Thyroid gland (tissue), 4 donors: ENCODE results near the gene ADGRG6. TPM values are rescaled to one million over a fixed set of nuclear protein-coding genes. Genes with fewer than 3 reads are reported as not detected.

ENCODE experiments used
- DNase-seq, 2 donors: peaks; one replicate each; pipeline ENCODE4 v3.0.0-alpha.2; 2019
- H3K27ac ChIP-seq, 3 donors: fragments of 200-600 bp; sonication (generic); 1 replicate in 2 of 3; 2 replicates in 1 of 3; pipeline ENCODE4 v1.5.1; 2016 to 2019; ENCODE audit warnings: mild to moderate bottlenecking in 1 of 3, moderate library complexity in 1 of 3
- H3K27me3 ChIP-seq: fragments of 200-600 bp; sonication (generic); one replicate; pipeline ENCODE4 v1.5.1; 2019
- H3K36me3 ChIP-seq, 2 donors: fragments of 200-600 bp; sonication (generic); one replicate each; pipeline ENCODE4 v1.5.1; 2016 to 2019
- H3K4me1 ChIP-seq, 2 donors: fragments of 200-600 bp; sonication (generic); one replicate each; pipeline ENCODE4 v1.5.1; 2017 to 2019
- H3K4me3 ChIP-seq, 3 donors: fragments of 200-600 bp; sonication (generic); replicated peaks in 1 of 3; 1 replicate in 2 of 3; 2 replicates in 1 of 3; pipeline ENCODE4 v1.5.1; 2016; ENCODE audit warnings: mild to moderate bottlenecking in 1 of 3
- H3K9me3 ChIP-seq: fragments of 200-600 bp; sonication (generic); one replicate; pipeline ENCODE4 v1.5.1; 2017
- CTCF ChIP-seq, 6 experiments: fragments of 200-600 bp in 3 of 6; fragments of 450-650 bp in 3 of 6; sonication (generic) in 3 of 6; IDR thresholded peaks; one replicate each; pipeline ENCODE4 v1.5.1; 2016 to 2019; ENCODE audit warnings: antibody characterized with exemption in 6 of 6, mild to moderate bottlenecking in 2 of 6, inconsistent platforms in 1 of 6, moderate library complexity in 1 of 6
- POLR2A ChIP-seq, 2 donors: fragments of 450-650 bp; IDR thresholded peaks; one replicate each; pipeline ENCODE4 v1.6.1; 2017; ENCODE audit warnings: antibody characterized with exemption in 2 of 2, mild to moderate bottlenecking in 2 of 2, moderate library complexity in 1 of 2
- WGBS, 2 donors: methylation state at CpG; one replicate each; pipeline ENCODE4 v1.1.5; 2017; 5-methylcytosine and 5-hydroxymethylcytosine counted together
- intact Hi-C: fragments of 100-400 bp; cut with DNase I; formaldehyde crosslinking; loops from one replicate; pipeline ENCODE4 v1.15.1; 2023
- total RNA-seq, 4 donors: library from RNA; depleted of rRNA; stranded (reverse); fragments of >200 nt; gene quantifications; one replicate each; pipeline ENCODE4 v1.2.3, GENCODE V29; 2016

Gene ADGRG6
- total RNA-seq, 4 donors from 2014 or later: 2.9 to 10.5 (median 7.1) TPM

DNA sequence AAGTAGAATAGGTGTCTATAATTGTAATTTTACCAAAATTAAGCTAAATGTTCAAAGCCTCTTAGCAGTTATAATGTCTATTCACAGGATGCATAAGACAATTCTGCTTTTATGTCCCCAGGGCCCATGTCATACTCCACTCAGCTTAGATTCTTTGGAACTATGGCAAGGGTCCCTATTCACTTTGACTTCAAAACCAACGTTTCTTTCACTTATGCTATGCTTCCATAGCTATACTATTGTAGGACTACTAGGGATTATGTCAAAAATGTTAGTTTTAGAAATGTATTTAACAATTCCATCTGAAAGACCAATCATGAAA, 15.8 kb upstream of the ADGRG6 start:
- TF ChIP-seq CTCF (IDR thresholded peaks at IDR 0.05) (no peak), POLR2A (IDR thresholded peaks at IDR 0.05) (no peak)
- Histone ChIP-seq H3K4me3 (no peak overlapping the region), H3K27ac (no peak overlapping the region), H3K27me3 (no peaks in the 10 kb centered on the region), H3K9me3 (no peaks in the 10 kb centered on the region), H3K36me3 (no peaks in the 10 kb centered on the region), H3K4me1 (no peaks in the 10 kb centered on the region)
- WGBS, 2 donors: 65 to 74% methylated on average over 1 of the region's 1 CpG
- no peak for DNase-seq
- intact Hi-C loops: no loop called here

DNA sequence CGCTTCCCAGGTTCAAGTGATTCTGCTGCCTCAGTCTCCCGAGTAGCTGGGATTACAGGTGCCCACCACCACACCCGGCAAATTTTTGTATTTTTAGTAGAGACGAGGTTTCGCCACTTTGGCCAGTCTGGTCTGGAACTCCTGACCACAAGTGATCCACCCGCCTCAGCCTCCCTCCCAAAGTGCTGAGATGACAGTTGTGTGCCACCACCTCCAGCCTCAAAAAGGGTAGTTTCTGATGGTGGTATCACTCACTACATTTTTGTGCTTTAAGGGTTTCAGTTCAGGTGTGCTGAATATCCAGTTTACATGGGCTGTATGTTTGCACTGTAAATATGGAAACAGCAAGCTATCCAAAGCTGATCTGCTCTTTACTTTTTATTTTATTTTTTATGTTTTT, 12.1 kb upstream of the ADGRG6 start:
- H3K9me3 ChIP-seq: no peaks in the 10 kb centered on the region
- H3K4me3 ChIP-seq: no peak overlapping the region
- TF ChIP-seq CTCF (IDR thresholded peaks at IDR 0.05) (no peak), POLR2A (IDR thresholded peaks at IDR 0.05) (no peak)
- H3K4me1 ChIP-seq: no peaks in the 10 kb centered on the region
- intact Hi-C loops: no loop called here
- H3K27ac ChIP-seq: no peak overlapping the region
- H3K27me3 ChIP-seq: no peaks in the 10 kb centered on the region
- 93 to 95% methylated on average over 6 of the region's 6 CpGs for WGBS, 2 donors
- no peak for DNase-seq
- no peaks in the 10 kb centered on the region for H3K36me3 ChIP-seq

GRCh38 chr6:142290851-142291250, 11.0 kb upstream of the ADGRG6 start:
- 57 to 80% methylated on average over 5 of the region's 5 CpGs for WGBS, 2 donors

GRCh38 chr6:142291512-142291911, 10.3 kb upstream of the ADGRG6 start:
- no peaks in the 10 kb centered on the region for H3K9me3 ChIP-seq
- H3K36me3 ChIP-seq: no peaks in the 10 kb centered on the region
- DNase-seq: no peak
- WGBS, 2 donors: 89 to 92% methylated on average over 3 of the region's 3 CpGs
- no peak overlapping the region for H3K27ac ChIP-seq
- no peaks in the 10 kb centered on the region for H3K27me3 ChIP-seq
- no peaks in the 10 kb centered on the region for H3K4me1 ChIP-seq
- H3K4me3 ChIP-seq: no peak overlapping the region
- TF ChIP-seq POLR2A (IDR thresholded peaks at IDR 0.05) (no peak), CTCF (IDR thresholded peaks at IDR 0.05) (no peak)
- intact Hi-C loops: no loop called here

More at GRCh38 chr6:142290851-142291250, 11.0 kb upstream of the ADGRG6 start:
- Histone ChIP-seq H3K4me1 (no peaks in the 10 kb centered on the region), H3K27me3 (no peaks in the 10 kb centered on the region), H3K4me3 (no peak overlapping the region), H3K27ac (no peak overlapping the region), H3K36me3 (no peaks in the 10 kb centered on the region), H3K9me3 (no peaks in the 10 kb centered on the region)
- TF ChIP-seq POLR2A (IDR thresholded peaks at IDR 0.05) (no peak), CTCF (IDR thresholded peaks at IDR 0.05) (no peak)
- no peak for DNase-seq
- intact Hi-C loops: no loop called here

DNA sequence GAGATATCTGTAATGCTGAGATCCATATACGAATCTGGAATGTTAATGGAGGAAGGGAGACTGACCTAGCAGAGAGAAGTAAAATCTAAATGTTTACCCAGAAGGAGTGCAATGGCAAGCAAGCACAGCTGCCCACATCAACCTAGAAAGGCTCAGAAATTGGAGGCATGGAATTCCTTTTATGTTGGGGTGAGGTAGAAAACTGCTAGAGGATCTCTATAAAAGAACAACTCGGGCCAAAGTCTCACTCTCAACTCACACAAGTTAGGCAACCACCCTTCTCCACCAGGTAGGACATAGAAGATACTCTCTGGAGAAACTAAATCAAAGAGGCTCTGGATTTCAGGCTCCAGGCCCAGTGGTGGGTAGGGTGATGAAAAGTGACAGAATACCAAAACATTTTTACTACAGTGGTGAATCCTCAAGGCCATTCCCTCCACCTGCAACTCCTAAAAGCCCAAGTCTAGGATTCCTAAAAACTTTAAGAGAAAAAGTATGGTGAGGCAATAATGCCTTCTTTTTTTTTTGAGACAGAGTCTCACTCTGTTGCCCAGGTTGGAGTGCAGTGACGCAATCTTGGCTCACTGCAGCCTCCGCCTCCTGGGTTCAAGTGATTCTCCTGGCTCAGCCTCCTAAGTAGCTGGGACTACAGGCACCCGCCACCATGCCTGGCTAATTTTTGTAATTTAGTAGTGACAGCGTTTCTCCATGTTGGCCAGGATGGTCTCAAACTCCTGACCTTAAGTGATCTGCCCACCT, 9.5 kb upstream of the ADGRG6 start:
- 87 to 88% methylated on average over 6 of the region's 6 CpGs for WGBS, 2 donors

More for the DNA sequence above, 9.5 kb upstream of the ADGRG6 start:
- Histone ChIP-seq H3K27ac (no peak overlapping the region), H3K4me3 (no peak overlapping the region), H3K27me3 (no peaks in the 10 kb centered on the region), H3K4me1 (no peaks in the 10 kb centered on the region), H3K36me3 (no peaks in the 10 kb centered on the region), H3K9me3 (no peaks in the 10 kb centered on the region)
- intact Hi-C loops: no loop called here
- no peak for TF ChIP-seq POLR2A (IDR thresholded peaks at IDR 0.05)
- no peak for TF ChIP-seq CTCF (IDR thresholded peaks at IDR 0.05)
- DNase-seq: no peak
